Measurements from ENCODE around the gene ZCCHC14. TPM values are rescaled to one million over a fixed set of nuclear protein-coding genes. Genes with fewer than 3 reads are reported as not detected.

The ZCCHC14 gene
- polyA plus RNA-seq, 1 donor (not counting 4 experiments of a cell fraction or from before 2014, with no cell fraction given): 3.6 TPM

- H3K9me3 ChIP-seq (ENCODE audit: control insufficient read depth, low read depth, low read length): no peaks in the 10 kb centered on the region
- no peak for DNase-seq (ENCODE audit: low read depth, low spot score)
- H3K9me1 ChIP-seq (ENCODE audit: control insufficient read depth, extremely low read depth, insufficient read depth, low read length): no peaks in the 10 kb centered on the region
- H3K27ac ChIP-seq (ENCODE audit: control insufficient read depth, insufficient read depth, low read length): no peak overlapping the region
- H3K4me1 ChIP-seq (ENCODE audit: control insufficient read depth, extremely low read depth, insufficient read depth, low read length): no peaks in the 10 kb centered on the region
- no peak for TF ChIP-seq EZH2 (IDR thresholded peaks at IDR 0.05; ENCODE audit: low read length)
- TF ChIP-seq, protein P1, sequence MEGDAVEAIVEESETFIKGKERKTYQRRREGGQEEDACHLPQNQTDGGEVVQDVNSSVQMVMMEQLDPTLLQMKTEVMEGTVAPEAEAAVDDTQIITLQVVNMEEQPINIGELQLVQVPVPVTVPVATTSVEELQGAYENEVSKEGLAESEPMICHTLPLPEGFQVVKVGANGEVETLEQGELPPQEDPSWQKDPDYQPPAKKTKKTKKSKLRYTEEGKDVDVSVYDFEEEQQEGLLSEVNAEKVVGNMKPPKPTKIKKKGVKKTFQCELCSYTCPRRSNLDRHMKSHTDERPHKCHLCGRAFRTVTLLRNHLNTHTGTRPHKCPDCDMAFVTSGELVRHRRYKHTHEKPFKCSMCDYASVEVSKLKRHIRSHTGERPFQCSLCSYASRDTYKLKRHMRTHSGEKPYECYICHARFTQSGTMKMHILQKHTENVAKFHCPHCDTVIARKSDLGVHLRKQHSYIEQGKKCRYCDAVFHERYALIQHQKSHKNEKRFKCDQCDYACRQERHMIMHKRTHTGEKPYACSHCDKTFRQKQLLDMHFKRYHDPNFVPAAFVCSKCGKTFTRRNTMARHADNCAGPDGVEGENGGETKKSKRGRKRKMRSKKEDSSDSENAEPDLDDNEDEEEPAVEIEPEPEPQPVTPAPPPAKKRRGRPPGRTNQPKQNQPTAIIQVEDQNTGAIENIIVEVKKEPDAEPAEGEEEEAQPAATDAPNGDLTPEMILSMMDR (optimal IDR thresholded peaks at IDR 0.05 in 1 of 3, IDR thresholded peaks at IDR 0.05 in 1 of 3, conservative IDR thresholded peaks at IDR 0.05 in 1 of 3; ENCODE audit: extremely low read depth in 1 of 3, insufficient read depth in 2 of 3, low read length in 3 of 3): no peak
- dilution Hi-C loops (cut with MboI; ENCODE audit: extremely low pct_ligation_motif_present, low sequenced_read_pairs): no loop called here
- no peak overlapping the region for H3K4me2 ChIP-seq (ENCODE audit: control insufficient read depth, extremely low read depth, insufficient read depth, low read depth, low read length)
- H3K9ac ChIP-seq (ENCODE audit: control insufficient read depth, extremely low read depth, insufficient read depth, low read length): no peak overlapping the region
- no peaks in the 10 kb centered on the region for H4K20me1 ChIP-seq (ENCODE audit: control insufficient read depth, extremely low read depth, insufficient read depth, low read length)
- no peaks in the 10 kb centered on the region for H3K27me3 ChIP-seq (ENCODE audit: control insufficient read depth, extremely low read depth, insufficient read depth, low read length)
- H3K79me2 ChIP-seq (ENCODE audit: control insufficient read depth, insufficient read depth, low read length): no peaks in the 10 kb centered on the region
- FAIRE-seq: no peak
- H2AFZ ChIP-seq (ENCODE audit: control insufficient read depth, low read length): no peak overlapping the region
- H3K4me3 ChIP-seq (ENCODE audit: control insufficient read depth in 2 of 3, extremely low read depth in 1 of 3, insufficient read depth in 2 of 3, low read depth in 1 of 3, low read length in 3 of 3): no peak overlapping the region
- H3K36me3 ChIP-seq (ENCODE audit: control insufficient read depth in 2 of 2, extremely low read depth in 1 of 2, insufficient read depth in 2 of 2, low read length in 2 of 2): peaks cover 10 to 21% of the 10 kb centered on the region in 2 experiments
Measured at GRCh38 chr16:87414251-87414680, 78.6 kb downstream of the ZCCHC14 start.

DNA sequence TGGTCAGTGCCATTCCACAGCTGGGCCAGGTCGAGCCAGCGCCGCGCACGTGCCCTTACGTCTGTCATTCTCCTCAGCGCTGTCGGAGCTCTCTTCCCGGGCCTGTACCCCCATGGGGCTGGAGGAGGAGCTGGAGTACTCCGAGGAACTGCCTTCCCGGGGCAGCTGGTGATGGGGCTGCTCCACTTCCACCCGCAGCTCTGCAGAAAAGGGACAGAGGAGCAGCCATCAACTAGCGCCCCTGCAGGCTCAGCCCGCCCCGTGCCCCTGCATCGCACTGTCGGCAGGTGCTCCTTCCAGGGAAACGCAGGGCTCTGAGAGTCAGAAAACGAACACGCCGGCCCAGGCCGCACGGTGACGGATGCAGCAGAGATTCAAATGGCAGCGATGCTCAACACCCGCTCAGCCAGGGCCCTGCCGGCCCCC lies 79.8 kb downstream of the ZCCHC14 start:
- H3K9me3 ChIP-seq (ENCODE audit: control insufficient read depth, low read depth, low read length): no peaks in the 10 kb centered on the region
- no peak overlapping the region for H3K4me3 ChIP-seq (ENCODE audit: control insufficient read depth in 2 of 3, extremely low read depth in 1 of 3, insufficient read depth in 2 of 3, low read depth in 1 of 3, low read length in 3 of 3)
- H3K4me2 ChIP-seq (ENCODE audit: control insufficient read depth, extremely low read depth, insufficient read depth, low read depth, low read length): no peak overlapping the region
- H3K9me1 ChIP-seq (ENCODE audit: control insufficient read depth, extremely low read depth, insufficient read depth, low read length): no peaks in the 10 kb centered on the region
- no peak overlapping the region for H3K27ac ChIP-seq (ENCODE audit: control insufficient read depth, insufficient read depth, low read length)
- FAIRE-seq (no peak), DNase-seq (ENCODE audit: low read depth, low spot score) (no peak)
- H4K20me1 ChIP-seq (ENCODE audit: control insufficient read depth, extremely low read depth, insufficient read depth, low read length): no peaks in the 10 kb centered on the region
- H3K27me3 ChIP-seq (ENCODE audit: control insufficient read depth, extremely low read depth, insufficient read depth, low read length): no peaks in the 10 kb centered on the region
- H3K9ac ChIP-seq (ENCODE audit: control insufficient read depth, extremely low read depth, insufficient read depth, low read length): no peak overlapping the region
- H3K36me3 ChIP-seq (ENCODE audit: control insufficient read depth in 2 of 2, extremely low read depth in 1 of 2, insufficient read depth in 2 of 2, low read length in 2 of 2): peaks cover 10 to 20% of the 10 kb centered on the region in 2 experiments
- TF ChIP-seq EZH2 (IDR thresholded peaks at IDR 0.05; ENCODE audit: low read length): no peak
- H3K4me1 ChIP-seq (ENCODE audit: control insufficient read depth, extremely low read depth, insufficient read depth, low read length): no peaks in the 10 kb centered on the region
- no peak overlapping the region for H2AFZ ChIP-seq (ENCODE audit: control insufficient read depth, low read length)
- H3K79me2 ChIP-seq (ENCODE audit: control insufficient read depth, insufficient read depth, low read length): no peaks in the 10 kb centered on the region
- dilution Hi-C loops (cut with MboI; ENCODE audit: extremely low pct_ligation_motif_present, low sequenced_read_pairs): no loop called here

DNA sequence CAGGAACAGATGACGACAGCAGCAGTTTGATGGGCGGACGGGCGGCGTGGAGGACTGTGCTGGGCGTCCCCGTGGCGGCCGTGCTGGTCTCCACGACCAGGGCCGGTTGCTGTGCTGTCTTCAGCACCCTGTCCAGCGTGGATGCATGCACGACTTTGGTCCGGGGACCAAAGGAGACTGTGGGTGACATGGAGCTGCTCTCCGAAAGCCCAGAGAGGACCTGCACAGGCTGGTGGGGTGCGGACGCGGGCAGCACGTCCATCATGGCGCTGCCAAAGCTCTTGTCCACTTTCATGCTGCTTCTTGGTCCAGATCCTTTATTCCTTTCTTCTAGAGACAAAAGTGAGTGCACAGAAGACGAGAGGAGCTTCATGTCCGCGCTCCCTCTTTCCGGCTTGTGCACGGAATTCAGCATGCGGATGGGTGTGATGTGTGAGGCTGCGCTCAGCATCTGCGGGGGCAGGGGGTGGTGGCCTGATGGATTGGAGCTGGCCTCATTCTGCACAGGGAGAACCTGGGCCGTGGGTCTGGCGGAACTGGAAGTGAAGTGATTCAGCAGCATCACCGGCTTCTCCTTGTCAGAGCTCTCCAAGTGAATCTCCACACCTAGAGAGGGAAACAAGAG lies 80.3 kb downstream of the ZCCHC14 start:
- Histone ChIP-seq H3K9me1 (ENCODE audit: control insufficient read depth, extremely low read depth, insufficient read depth, low read length) (no peaks in the 10 kb centered on the region), H3K36me3 (ENCODE audit: control insufficient read depth in 2 of 2, extremely low read depth in 1 of 2, insufficient read depth in 2 of 2, low read length in 2 of 2) (peaks cover 14 to 22% of the 10 kb centered on the region in 2 experiments), H3K27ac (ENCODE audit: control insufficient read depth, insufficient read depth, low read length) (no peak overlapping the region), H3K27me3 (ENCODE audit: control insufficient read depth, extremely low read depth, insufficient read depth, low read length) (no peaks in the 10 kb centered on the region), H3K79me2 (ENCODE audit: control insufficient read depth, insufficient read depth, low read length) (no peaks in the 10 kb centered on the region), H3K4me1 (ENCODE audit: control insufficient read depth, extremely low read depth, insufficient read depth, low read length) (no peaks in the 10 kb centered on the region), H3K9me3 (ENCODE audit: control insufficient read depth, low read depth, low read length) (no peaks in the 10 kb centered on the region), H3K4me2 (ENCODE audit: control insufficient read depth, extremely low read depth, insufficient read depth, low read depth, low read length) (no peak overlapping the region), H3K9ac (ENCODE audit: control insufficient read depth, extremely low read depth, insufficient read depth, low read length) (no peak overlapping the region), H4K20me1 (ENCODE audit: control insufficient read depth, extremely low read depth, insufficient read depth, low read length) (no peaks in the 10 kb centered on the region), H2AFZ (ENCODE audit: control insufficient read depth, low read length) (no peak overlapping the region), H3K4me3 (ENCODE audit: control insufficient read depth in 2 of 3, extremely low read depth in 1 of 3, insufficient read depth in 2 of 3, low read depth in 1 of 3, low read length in 3 of 3) (no peak overlapping the region)
- TF ChIP-seq, protein P1 (optimal IDR thresholded peaks at IDR 0.05 in 1 of 3, IDR thresholded peaks at IDR 0.05 in 1 of 3, conservative IDR thresholded peaks at IDR 0.05 in 1 of 3; ENCODE audit: extremely low read depth in 1 of 3, insufficient read depth in 2 of 3, low read length in 3 of 3): no peak
- no peak for TF ChIP-seq EZH2 (IDR thresholded peaks at IDR 0.05; ENCODE audit: low read length)
- DNase-seq (ENCODE audit: low read depth, low spot score) (no peak), FAIRE-seq (no peak)
- dilution Hi-C loops (cut with MboI; ENCODE audit: extremely low pct_ligation_motif_present, low sequenced_read_pairs): no loop called here

Data from keratinocyte (primary cell).